Measurements from ENCODE around the gene ATCAY.

The ATCAY gene
- total RNA-seq = 0 reads per million in 2 donors

DNA sequence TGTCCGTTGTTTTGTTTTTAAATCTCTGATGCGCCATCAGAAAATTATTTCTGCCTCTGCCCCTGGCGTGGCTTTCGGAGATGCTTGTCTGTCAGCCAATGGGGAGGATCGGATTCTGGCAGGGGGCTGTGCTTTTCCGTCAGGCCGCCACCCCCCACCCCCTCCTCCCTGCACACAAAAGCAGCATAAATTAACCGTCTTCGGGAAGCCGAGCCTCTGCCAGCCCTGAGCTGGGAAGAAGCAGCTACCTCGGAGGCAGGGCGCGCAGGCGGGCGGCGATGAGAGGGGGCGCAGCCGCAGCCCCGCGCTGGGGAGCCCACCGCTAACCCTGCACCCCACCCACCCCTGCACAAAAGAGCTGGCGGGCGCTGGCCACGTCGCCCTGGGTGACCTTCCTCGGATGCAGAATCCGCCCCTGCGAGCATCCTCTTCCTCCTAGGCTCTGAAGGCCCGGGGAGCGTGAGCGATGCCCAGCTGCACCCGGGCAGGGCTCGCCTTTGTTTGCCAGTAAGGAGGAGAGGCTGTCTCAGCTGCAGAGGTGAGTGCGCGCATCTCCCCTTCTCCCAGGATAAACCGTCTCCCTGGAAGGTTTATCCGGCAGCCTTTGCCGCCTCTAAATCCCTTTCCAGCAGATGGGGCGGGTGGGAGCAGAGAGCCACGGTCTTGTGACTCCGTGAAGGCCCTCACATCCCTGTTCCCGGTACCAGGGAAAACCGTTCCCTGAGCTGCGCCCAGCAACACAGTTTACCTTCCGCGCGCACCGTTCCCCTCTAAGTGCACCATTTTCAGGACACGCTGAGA lies at the start of gene ATCAY:
ATCAY (plus strand) TSS at position 215 of the 801 bp plus-strand sequence. CDS start 5,083 bp downstream, outside the sequence.
- no peak for DNase-seq

GRCh38 chr19:3831601-3832000 lies 48.9 kb upstream of the ATCAY start:
- DNase-seq = no peak

GRCh38 chr19:3832001-3832400 lies 48.5 kb upstream of the ATCAY start:
- no peak for DNase-seq

- no peak for DNase-seq
Measured at GRCh38 chr19:3833578-3834348, 46.7 kb upstream of the ATCAY start.

DNA sequence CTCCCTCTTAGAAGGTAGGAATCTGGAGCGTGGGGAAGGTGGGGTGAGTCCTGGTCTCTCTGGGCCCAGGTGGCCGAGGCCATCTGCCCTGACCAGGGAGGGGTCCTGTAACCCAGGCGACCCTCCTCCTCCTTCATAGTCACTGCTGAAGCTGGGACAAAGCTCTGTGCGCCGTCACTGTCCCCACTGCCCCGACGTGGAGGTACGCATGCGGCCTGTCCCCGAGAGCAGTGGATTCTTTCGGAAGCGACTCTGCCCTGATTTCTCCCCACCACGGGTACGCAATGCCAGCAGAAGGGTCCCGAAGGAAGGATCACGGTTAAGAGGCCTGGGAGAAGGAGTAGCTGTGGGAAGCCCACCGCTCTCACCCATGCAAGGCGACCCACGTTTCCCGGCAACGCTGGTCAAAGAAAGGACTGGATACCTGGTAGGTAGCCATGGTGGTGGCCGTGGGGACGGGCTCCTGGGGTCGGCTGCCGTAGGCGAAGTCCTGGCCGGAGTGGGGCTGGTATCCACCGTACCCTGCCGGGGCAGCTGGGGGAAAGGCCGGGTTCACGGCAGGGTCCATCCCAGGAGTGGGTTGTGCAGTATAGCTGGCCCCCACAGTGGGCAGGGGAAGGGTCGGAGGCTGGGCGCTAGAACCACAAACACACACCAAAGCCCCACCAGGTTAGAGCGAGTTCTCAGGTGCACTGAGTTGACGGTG lies 46.0 kb upstream of the ATCAY start:
- DNase-seq = no peak

DNA sequence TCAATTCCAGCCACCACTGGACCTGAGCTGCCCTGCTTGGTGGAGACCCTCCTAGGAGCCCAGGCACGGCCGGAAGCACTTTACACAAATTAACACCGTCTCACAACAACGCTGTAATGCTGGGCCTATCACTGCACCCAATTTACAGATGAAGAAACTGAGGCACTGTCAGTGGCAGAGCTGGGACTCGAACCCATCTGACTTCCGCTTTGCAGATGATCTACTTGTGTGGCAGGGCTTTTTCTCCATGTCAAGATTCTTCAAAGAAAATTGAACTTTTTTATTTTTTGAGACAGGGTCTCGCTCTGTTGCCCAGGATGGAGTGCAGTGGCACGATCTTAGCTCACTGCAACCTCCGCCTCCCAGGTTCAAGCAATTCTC lies 45.4 kb upstream of the ATCAY start:
- DNase-seq = no peak

DNA sequence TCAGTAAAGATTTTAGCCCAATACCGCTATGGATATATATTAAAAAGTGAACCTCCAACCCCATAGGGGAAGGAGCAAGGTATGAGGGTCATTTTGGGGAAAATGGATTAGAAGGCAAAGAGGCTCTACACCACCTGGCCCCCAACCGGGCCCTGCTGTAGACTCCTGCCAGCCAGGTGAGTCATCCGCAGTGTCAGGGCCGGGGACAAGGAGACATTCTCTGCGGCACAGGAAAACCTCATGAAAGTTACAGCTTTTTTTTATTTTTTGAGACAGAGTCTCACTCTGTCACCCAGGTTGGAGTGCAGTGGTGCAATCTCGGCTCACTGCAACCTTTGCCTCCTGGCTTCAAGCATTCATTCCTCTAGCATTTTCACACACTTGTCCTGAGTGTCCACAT lies 43.6 kb upstream of the ATCAY start:
- peak in 1 of 5 experiments; percentile 14 for DNase-seq

- DNase-seq = no peak
Measured at GRCh38 chr19:3837332-3837731, 43.2 kb upstream of the ATCAY start.

- no peak for DNase-seq
Measured at GRCh38 chr19:3837922-3838321, 42.6 kb upstream of the ATCAY start.

DNA sequence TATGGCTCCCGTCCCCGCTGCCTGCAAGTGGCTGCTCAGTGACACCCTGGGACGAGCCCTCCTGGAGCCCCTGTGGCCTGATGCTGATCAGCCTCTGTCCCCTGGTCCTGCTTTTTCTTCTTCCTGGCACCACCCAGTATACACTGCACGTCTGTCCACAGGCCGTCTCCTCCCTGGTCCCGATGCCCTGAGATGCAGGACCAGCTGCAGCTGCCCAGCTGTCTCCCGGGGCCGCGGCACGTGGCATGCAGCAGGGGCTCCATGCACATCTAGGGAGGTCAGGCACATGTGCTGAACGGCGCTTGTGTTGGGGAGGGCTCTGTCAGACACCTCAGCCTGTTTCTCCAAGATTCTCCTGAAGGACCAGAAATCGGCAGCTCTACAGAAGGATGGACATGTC lies 41.8 kb upstream of the ATCAY start:
- no peak for DNase-seq

GRCh38 chr19:3839941-3840340 lies 40.5 kb upstream of the ATCAY start:
- no peak for DNase-seq

DNA sequence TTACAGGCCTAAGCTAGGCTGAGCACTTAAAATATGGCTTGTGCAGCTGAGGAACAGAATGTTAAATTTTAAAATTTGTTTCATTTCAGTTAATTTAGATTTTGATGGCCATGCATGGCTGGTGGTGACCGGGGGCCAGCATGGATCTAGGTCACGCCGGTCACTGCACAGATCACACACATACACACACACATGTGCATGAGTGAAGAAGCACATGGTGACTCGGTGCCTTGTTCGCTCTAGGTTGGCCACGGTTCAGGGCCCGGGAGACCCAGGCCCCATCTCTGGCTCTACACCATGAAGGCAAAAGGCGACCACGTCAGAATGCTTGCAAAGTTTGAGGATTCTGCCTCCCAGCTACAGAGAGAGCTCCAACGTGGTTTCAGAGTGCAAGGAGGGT lies 39.7 kb upstream of the ATCAY start:
- DNase-seq = no peak

- DNase-seq = no peak
Measured at GRCh38 chr19:3842948-3843347, 37.5 kb upstream of the ATCAY start.

DNA sequence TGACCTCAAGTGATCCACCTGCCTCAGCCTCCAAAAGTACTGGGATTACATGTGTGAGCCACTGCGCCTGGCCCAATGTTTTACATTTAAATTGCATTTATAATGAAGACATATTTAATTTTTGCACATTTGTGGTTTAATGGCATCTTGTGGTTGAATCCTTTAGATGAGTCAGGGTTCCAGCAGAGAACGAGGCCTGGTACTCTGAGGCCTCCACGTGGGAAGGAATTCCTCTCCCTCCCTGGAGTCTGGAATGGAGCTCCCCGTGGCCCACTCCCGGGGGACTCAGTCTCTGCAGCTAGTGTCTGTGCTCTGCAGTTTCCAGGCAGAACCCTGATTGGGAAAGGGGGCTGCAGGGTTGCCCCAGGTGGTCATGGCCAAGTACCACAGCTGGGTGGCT lies 35.9 kb upstream of the ATCAY start:
- no peak for DNase-seq

GRCh38 chr19:3849092-3849491 lies 31.4 kb upstream of the ATCAY start:
- peak in 2 of 5 experiments; percentile 9 to 29 for DNase-seq

GRCh38 chr19:3849787-3850186 lies 30.7 kb upstream of the ATCAY start:
- DNase-seq = no peak

- no peak for DNase-seq
Measured at GRCh38 chr19:3850320-3850972, 30.0 kb upstream of the ATCAY start.

DNA sequence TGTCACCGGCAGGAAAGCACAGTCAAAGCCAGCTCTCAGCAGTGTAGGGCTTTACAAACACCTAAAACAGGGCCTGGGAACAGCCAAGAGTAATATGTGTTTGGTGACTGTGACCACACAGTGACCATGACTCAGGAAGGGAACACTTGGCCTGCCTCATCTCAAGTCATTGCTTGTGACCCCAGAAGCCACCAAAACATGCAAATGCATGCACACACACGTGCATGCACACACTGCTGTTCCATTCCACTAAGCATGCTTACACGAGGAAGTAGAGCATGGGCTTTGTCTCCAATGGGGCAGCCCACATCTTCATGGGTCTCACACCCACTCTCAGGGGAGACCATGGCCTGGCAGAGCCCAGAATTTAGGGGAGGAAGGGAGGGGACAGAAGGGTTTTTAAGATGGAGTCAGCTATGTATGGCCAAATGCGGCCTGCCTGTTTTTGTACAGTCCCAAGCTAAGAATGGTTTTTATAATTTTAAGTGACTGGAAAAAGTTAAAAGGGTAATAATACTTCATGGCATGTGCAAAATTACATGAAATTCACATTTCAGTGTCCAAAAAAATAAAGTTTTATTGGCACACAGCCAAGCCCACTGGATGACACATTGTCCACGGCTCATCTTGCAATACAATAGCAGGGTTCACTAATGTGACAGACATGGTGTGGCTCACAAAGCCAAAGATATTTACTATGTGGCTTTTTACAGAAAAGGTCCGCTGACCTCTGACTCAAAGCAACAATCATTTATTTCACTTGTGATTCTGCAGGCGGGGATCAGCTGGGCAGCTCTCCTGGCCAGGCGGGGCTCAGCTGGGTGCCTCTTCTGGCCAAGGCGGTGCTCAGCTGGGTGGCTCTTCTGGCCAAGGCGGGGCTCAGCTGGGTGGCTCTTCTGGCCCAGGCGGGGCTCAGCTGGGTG lies 29.0 kb upstream of the ATCAY start:
- no peak for DNase-seq

DNA sequence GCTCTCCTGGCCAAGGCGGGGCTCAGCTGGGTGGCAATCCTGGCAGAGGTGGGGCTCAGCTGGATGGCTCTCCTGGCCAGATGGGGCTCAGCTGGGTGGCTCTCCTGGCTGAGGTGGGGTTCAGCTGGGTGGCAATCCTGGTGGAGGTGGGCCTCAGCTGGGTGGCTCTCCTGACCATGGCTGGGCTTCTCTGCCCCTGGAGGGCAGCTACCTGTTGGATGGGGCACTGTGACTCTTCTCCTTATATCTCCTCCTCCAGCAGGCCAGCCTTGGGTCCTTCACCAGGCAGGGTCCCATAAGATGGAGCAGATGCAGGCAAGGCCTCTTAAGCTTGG lies 28.3 kb upstream of the ATCAY start:
- DNase-seq = no peak

- peak in 2 of 5 experiments; percentile 18 to 29 for DNase-seq
Measured at GRCh38 chr19:3852614-3853254, 27.8 kb upstream of the ATCAY start.

- no peak for DNase-seq
Measured at GRCh38 chr19:3855320-3855719, 25.2 kb upstream of the ATCAY start.
